Iris pigment epithelial cell (primary cell): ENCODE data around the gene VAV2.
A peak's percentile ranks its signal among the peaks of the same experiment; 100 is the strongest.

Source experiments
- DNase-seq: peaks from one replicate; pipeline ENCODE4 v3.0.0-alpha.2; 2011; ENCODE audit warnings: low read depth

Gene VAV2

GRCh38 chr9:133813749-133814585, 178.2 kb downstream of the VAV2 start:
- no peak for DNase-seq

- DNase-seq = no peak
These were observed 179.0 kb downstream of the VAV2 start for GRCh38 chr9:133812941-133813748.

- DNase-seq = no peak
These were observed 179.9 kb downstream of the VAV2 start for GRCh38 chr9:133812077-133812868.

- DNase-seq = no peak
These were observed 180.7 kb downstream of the VAV2 start for GRCh38 chr9:133811471-133811870.

- no peak for DNase-seq
These were observed 181.4 kb downstream of the VAV2 start for GRCh38 chr9:133810556-133811195.

- DNase-seq = no peak
These were observed 182.8 kb downstream of the VAV2 start for GRCh38 chr9:133809335-133809734.

GRCh38 chr9:133807818-133808217, 184.3 kb downstream of the VAV2 start:
- no peak for DNase-seq

GRCh38 chr9:133807037-133807436, 185.1 kb downstream of the VAV2 start:
- DNase-seq = no peak

GRCh38 chr9:133806623-133807010, 185.5 kb downstream of the VAV2 start:
- DNase-seq = no peak

- DNase-seq = no peak
These were observed 186.1 kb downstream of the VAV2 start for GRCh38 chr9:133805876-133806622.

GRCh38 chr9:133804199-133804598, 187.9 kb downstream of the VAV2 start:
- no peak for DNase-seq

- DNase-seq = no peak
These were observed 188.4 kb downstream of the VAV2 start for GRCh38 chr9:133803745-133804144.

- peak; percentile 55 for DNase-seq
These were observed 189.0 kb downstream of the VAV2 start for GRCh38 chr9:133803028-133803585.

- no peak for DNase-seq
These were observed 190.4 kb downstream of the VAV2 start for GRCh38 chr9:133801739-133802138.

GRCh38 chr9:133800266-133800665, 191.9 kb downstream of the VAV2 start:
- DNase-seq = no peak

GRCh38 chr9:133799716-133800115, 192.4 kb downstream of the VAV2 start:
- DNase-seq = no peak

GRCh38 chr9:133799106-133799505, 193.0 kb downstream of the VAV2 start:
- no peak for DNase-seq

- DNase-seq = no peak
These were observed 194.0 kb downstream of the VAV2 start for GRCh38 chr9:133798160-133798559.

- DNase-seq = no peak
These were observed 194.6 kb downstream of the VAV2 start for GRCh38 chr9:133797406-133798105.

- DNase-seq = no peak
These were observed 195.6 kb downstream of the VAV2 start for GRCh38 chr9:133796562-133796961.
